HG02642 (cell line): ENCODE measurements around the gene CHN2.

Experiments used
- ATAC-seq: cut with Tn5 transposase; IDR thresholded peaks from one replicate; pipeline ENCODE4 v1.9.1; 2021; ENCODE audit warnings: mild to moderate bottlenecking; ENCODE audit not compliant: unreplicated experiment, poor library complexity

CHN2 gene

DNA sequence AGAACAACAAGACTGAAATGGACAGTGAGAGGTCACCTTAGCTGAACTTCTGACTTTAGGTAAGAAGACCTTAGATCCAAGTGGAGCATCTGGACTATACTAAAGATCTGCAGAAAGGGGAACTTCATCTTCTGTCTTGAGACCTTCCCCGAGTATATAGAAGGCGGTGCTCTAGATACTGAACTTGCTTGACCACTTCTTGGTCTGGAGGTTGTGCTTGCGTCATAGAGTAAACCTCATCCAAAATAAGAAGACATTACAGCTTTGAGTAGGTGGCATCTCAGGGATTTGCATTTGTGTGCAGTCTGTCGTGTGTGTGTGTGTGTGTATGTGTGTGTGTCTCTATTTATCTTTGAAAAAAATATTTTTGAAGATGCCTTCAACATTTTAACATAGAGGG lies 157.5 kb downstream of the CHN2 start:
- no peak for ATAC-seq

DNA sequence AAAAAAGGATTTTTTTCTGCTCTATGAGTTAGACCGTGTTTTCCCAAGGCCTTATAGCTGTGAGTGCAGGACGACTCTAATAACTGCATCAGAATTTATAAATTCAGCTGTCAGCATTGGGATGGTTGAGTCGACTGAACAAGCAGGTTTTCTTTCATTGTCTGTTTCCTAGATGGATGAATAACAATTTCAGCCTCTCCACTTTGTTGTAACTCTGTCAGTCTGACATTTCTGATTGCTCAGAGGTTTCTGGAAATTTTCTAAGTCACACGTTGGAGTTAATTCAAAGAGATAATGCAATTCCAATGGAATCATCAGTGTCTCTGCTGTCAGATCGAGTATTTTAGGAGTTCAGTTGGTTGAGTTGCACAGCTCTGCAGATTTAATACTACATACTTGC lies 159.2 kb downstream of the CHN2 start:
- no peak for ATAC-seq

DNA sequence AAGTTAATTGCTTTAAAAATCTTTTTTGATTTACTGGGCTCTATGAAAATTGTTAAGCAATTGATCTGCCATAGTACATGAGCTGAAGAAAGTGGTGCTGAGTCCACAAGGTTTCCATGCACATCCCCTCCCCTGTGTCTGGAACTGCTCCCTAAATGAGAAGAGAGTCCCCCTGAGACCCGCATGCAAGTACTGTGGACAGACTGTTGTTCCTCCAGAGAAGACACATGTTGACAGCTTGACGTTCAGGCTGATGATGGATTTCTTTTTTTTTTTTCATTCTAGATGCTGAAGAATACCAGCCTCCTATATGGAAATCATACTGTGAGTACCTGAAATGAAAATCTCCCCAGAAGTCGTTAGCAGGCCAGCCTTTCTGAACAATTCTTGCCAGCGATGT lies 159.8 kb downstream of the CHN2 start:
- ATAC-seq = no peak

DNA sequence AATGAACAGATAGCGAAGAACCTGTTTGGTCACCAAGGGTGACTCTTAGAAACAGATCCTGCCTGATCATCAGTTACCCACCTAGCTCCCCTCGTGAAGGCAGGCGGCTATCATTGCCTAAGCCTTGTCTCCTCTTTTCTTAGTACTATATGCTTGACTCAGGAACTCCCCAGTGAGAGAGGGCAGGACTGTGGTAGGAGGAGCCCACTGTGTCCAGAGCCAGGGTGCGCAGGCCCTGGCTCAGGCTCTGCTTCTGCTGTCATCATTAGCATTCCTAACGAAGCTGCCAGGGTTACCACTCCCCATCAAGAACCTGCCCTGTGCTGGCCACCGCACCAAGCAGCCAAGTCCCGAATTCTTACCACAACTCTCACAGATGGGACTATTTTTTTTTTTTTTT lies 160.8 kb downstream of the CHN2 start:
- ATAC-seq = no peak

DNA sequence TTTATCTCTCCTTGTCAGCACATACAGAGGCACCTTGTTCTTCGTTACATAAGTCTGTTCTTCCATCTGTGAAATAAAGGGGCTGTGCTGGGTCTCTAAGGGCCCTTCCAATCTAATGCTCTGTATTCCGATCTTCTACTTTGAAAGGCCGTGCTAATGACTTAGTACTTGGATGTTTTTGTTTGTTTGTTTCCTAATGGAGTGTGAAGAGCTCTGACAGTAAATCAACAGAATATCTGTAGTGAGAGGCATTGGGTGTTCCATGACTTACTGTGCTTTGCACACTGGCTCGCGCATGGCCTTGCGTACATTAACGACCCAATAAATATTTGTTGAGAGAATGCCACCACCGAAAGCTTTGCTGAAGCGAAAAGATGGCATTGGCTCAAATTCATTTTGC lies 162.1 kb downstream of the CHN2 start:
- no peak for ATAC-seq

DNA sequence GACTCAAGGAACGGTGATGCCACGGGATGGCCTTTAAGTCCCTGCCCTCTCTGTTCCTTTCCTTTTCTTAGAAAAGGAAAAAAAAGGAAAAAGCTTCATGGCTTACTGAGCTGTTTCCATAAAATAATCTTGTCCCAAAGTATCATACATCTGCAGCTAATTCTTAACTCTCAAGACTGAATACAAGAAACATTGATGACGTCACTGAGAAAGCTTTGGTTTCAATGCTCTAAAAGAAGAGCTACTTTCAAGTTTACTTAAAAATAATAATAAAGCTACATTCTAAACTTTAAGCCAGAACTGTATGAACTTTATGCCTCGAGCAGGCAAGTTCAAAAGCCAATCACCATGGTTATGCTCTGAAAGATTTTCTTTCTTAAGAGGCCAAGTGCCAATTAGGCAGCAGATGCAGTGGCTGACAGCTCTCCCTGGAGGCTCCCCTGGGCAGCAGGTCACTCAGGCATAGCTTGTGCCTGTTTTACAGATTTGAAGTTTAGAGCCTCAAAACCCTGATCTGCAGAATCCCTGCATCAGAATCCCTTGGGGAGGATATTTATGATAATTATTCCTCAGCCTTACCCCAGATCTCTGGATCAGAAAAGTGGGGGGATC lies 165.0 kb downstream of the CHN2 start:
- no peak for ATAC-seq

DNA sequence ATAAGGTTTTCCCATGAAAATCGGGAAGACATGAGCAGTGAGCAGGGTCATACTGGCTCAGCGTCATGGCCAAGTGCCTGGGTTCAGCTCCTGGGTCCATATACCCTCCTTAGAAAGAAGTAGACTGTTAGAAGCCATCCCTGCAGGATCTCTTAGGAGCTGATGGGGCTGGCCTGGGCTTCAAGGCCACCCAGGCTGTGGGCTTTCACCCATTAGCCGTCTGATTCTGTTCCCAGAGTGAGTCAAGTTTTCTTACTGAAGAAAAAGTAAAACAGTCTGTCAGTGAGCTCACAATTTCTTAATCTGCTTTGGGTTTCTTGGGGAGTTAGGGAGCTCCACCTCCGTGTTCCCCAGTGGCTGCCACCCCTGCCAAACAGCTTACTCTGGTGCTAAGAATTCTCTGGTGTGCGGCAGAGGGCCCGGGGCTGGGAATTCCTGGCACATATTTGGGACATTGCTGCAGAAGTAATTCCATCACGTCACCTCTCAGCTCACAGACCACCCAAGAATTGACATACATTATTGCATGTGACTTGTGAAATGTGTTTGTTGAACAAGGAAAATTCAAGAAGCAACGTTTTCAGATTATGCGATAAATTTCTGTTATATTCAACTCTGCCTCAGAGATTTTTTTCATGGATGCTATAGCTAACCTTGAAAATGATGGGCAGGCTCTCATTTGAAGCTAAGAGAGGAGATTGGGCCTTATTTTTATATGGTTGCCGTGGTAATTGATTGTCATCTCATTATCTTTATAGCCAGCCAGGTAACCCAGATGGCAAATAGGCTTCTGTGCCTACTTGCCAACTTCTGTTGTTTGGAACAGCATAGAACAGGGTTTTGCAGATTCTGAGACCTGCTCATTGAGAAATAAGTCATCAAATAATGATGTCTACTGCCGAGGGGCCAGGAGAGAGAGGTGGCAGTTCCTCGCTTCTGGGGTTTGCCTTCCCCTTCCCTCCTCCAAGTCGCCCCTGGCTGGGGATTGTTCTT lies 166.4 kb downstream of the CHN2 start:
- no peak for ATAC-seq

DNA sequence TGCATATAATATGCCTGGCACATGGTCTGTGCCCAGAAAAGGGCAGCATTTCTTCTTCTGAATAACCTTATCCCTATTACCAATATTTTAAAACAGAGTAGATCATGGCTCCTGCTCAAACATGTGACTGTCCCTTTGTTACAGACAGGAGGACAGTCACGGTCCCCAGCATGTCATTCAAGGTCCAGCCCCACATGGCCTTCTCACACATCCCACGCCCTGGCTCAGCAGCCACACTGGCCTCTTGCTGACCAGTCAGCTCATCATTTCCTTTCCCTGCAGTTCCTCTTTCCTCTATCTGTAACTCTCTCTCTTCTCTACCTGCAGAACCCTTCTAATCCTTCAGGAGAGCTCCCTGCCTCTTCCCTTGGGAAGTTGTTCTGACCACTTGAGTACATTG lies 167.8 kb downstream of the CHN2 start:
- ATAC-seq = no peak

DNA sequence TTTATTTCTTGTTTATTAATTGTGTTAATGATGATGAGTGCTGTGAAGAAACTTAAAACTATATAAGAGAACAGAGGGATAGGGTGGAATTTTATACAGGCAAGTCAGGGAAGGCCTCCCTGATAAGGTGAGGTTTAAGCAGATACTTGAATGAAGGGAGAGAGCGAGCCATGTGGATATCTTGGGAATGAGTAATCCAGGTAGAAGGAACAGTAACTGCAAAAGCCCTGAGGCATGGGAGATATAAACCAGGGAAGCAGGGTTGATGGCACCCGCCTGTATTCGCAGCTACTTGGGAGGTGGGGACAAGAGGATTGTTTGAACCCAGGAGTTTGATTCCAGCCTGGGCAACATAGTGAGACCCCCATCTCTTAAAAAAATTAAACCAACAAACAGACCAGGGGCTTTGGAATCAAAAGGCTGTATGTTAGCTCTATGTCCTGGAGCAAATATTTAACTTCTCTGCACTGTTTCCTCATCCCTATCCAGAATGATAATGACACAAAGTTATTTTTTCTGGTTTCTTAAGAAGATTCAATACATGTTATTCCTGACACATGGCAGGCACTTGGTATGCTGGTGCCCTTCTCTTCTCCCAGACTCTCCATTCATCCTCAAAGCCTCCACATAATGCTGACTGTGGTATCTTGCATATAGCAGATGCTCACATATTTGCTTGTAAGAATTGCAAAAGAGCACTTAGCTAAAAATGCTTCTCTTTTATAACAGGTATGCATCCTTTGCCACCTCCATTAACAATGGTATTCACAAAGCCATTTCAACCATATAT lies 169.3 kb downstream of the CHN2 start:
- no peak for ATAC-seq

DNA sequence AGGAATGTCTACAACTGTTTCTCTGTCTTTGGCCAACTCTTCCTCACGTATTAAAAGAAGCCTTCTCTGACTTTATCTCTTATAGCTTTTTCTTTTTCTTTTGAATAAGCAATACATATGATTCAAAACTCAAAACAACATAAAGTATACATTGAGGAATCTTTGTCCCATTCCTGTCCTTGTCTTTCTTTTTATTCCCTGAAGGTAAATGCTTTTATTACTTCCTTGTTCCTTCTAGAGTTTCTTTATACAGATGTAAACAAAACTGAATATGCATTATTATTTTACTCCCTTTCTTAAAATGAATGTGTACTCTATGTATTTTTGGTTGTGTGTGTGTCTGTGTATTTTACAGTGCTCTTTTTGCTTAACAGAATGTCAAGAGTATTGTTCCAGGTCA lies 170.1 kb downstream of the CHN2 start:
- no peak for ATAC-seq

DNA sequence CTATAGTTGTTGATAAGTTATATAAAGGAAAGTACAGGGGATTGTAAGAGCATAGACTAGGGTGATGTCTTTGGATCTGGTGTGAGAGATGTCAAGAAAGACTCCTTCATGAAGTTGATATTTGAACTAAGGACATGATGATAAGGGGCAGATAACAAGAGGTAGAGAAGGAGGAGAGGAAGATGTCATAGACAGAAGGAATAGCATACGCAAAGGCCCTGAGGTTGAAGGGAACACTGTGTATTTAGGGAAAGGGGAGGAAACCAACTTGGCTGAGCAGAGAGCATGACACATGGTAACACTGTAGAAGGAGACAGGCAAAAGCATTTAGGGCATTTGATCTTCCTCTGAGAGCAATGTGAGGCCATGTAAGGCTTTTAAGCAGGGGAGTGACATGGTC lies 170.8 kb downstream of the CHN2 start:
- no peak for ATAC-seq

DNA sequence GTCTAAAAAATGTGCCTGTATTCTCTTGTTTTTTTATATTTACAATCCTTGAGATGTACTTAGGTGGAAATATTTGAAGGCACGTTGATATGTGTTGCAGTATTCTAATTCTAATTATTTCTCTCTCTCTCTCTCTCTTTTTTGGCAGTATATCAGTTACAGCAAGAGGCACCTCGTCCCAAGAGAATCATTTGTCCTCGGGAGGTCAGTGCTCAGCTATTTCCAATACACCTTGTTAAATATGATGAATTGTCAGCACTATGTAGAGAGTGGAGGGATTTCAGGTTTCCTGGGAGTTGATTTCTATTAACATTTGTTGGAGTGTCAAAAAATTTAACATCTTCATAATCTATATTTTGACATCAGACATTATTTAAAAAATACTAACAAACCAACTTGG lies 173.2 kb downstream of the CHN2 start:
- ATAC-seq = no peak

DNA sequence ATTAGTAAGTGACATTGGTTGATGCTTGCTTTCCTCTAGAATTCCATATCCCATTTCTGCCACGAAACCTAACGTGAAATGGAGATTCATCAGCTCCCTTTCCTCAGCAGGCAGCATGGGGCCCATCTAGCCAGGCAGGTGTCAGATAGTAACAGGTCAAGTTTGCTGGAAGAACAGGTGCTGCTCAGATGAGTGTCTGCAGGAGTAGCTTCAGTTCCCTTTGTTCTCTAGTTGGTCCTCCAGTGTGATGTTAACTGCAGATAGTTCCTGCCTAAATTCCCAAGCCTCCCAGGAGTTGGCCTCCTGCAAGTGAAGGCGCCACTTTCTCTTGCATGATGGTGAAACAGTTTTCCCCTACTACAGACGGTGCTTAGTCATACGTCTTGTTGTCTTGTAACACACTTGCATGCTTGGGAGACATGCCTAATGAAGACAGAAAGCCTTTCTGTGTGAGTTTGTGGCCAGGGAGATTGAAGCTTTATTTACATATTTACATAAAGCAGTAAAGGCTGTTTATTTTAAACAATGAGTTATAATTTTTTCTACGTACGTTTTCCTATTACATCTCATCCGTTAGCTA lies 175.4 kb downstream of the CHN2 start:
- ATAC-seq = no peak

DNA sequence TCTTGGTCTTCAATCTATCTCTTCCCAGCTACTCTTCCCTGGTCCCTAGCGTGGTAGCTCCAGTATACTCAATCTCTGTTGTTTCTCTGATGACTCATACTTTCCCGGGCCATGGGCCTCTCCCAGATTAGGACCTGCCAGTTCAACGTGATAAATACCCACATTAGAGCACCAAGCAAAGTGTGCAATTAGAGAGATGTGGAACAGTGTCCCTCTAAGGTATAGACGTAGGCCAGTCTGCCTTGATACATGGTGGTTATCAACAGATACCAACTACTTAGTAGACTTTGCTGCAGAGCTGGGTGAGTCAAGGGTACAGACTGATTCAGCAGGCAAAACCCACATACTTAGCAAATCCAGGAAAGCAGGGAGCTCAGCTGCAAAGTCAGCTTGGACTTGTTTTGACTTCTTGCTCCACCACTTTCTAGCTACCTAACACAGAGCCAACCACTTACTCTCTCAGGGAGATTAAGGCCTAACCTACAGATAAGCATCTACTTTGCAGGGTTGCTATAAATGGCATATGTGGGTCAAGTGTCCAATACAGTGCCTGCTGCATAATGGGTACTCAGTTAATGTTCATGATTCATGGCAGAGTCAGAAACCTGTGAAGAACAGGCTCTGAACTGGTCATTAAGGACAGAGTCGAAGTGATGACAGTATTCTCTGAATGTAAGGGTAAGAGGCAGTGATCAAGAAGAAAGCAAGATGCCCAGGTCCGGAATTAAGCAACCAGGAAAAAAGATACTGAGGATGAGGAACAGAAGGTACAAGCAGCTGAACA lies 176.1 kb downstream of the CHN2 start:
- ATAC-seq = no peak

DNA sequence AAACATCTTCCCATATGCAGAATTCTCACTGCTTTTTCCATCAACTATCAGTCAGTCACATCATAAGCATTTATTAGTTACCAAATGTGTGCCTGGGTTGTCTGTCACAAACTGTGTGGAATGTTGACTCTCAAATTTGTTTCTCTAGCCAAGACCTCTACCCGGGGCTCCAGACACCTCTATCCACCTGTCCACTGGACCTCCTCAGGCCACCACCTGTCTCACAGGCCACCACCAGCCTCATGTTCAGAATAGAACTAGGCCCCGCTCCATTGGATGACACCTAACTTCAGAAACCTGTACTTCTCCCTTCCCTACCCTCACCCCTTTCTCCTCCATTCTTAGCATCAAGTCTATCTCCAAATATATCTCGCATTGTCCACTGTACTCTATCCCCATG lies 176.9 kb downstream of the CHN2 start:
- no peak for ATAC-seq

DNA sequence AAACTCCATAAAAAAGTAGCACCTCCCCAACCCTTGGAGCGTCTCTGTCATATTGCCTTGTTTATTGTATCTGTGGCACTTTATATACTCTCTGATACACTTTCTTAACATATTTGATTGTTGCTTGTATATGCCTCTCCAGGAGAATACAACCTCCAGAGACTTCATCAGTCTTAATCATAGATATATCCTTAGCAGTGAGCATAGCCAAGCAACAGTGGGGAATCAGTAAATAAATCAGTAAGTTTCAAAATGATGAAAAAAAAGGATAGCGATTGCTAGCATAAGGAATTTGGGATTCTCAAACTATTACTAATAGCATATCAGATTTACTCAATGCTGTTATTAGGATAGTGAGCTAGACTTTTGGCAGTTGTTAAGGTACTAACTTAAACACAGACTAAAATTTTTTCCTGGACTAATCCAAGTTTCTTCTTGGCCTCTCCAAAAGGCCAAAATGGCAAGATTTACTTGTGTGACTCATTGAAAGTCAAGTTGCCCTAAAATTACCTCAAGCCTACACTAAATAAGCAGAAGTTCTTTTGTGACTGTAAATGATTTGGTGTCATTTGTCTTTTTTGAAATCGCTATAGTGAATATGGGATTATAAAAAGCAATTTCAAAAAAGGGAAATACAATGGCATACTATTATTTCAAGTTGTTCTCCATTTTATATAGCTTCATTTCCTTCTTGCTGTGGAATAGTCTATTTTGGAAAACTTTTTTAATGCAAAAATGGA lies 177.9 kb downstream of the CHN2 start:
- ATAC-seq = no peak

DNA sequence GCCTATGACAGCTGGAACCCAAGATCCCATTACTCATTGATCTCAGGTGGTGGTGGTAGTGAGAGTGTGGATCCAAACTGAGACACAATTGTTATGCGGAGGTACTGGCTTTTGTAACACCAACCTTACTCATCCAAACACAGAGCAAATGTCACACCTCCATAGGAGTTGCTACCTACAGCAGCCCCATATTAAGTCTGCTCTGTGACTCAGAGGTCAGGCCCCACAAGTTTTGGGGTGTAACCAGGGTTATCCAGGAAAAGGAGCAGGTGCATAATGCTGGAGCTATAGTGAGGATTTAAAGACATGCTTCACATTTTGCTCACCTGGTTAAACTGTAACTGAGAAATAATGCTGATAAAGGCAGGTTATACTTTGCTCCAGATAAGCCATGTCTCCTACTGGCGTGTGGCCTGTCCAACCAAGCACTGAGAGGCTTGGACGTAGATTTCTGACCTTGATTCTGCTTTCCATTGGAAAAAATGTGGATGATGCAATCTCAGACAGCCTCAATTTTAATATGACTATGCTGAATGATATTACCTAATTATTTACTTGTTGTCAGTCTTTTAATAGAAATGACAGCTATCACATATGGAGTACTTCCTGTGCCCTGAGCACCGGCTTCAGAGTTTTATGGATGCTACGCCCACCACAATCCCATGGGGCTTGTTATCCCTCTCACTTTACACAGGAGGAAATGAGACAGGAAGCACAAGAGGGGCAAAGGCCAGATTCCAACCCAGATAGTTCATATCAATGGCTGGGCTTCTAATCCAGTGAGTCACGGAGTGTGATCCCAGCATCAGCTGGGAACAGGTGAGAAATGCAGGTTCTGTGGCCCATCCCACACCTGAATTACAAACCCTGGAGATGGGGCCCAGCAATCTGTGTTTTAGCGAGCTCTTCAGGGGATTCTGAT lies 181.3 kb downstream of the CHN2 start:
- ATAC-seq = no peak

DNA sequence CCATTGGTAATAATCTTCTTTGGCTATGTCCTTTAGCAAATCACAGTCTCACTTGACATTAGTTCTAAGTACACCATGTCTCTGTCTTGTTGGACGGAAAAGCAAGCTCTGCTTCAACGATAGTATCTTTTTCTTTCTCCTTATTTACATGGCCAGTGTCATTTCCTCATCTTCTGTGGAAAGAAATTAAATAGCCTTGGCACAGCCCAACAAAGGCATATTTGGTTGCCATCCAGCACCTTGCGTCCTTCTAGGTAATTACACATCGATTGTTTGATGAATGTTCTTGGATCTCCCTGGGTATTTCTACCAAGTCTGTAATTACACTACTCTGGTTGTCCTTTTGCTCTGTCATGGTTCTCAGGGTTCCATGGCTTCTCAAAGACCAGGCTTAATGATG lies 183.1 kb downstream of the CHN2 start:
- no peak for ATAC-seq
